ENCODE data around the gene STK32C.

The STK32C gene

GRCh38 chr10:132197271-132198067, 110.3 kb downstream of the STK32C start:
- H3K4me3 ChIP-seq (ENCODE audit: low read depth, low read length): no peak overlapping the region
- no peak for DNase-seq (ENCODE audit: low read depth)

GRCh38 chr10:132196178-132197113, 111.3 kb downstream of the STK32C start:
- DNase-seq (ENCODE audit: low read depth): no peak
- no peak overlapping the region for H3K4me3 ChIP-seq (ENCODE audit: low read depth, low read length)

- no peak overlapping the region for H3K4me3 ChIP-seq (ENCODE audit: low read depth, low read length)
- DNase-seq (ENCODE audit: low read depth): no peak
These were observed 112.2 kb downstream of the STK32C start for GRCh38 chr10:132195366-132196075.

- H3K4me3 ChIP-seq (ENCODE audit: low read depth, low read length): no peak overlapping the region
- no peak for DNase-seq (ENCODE audit: low read depth)
These were observed 113.0 kb downstream of the STK32C start for GRCh38 chr10:132194726-132195125.

- no peak overlapping the region for H3K4me3 ChIP-seq (ENCODE audit: low read depth, low read length)
- no peak for DNase-seq (ENCODE audit: low read depth)
These were observed 113.7 kb downstream of the STK32C start for GRCh38 chr10:132193907-132194552.

GRCh38 chr10:132192991-132193665, 114.6 kb downstream of the STK32C start:
- H3K4me3 ChIP-seq (ENCODE audit: low read depth, low read length): no peak overlapping the region
- no peak for DNase-seq (ENCODE audit: low read depth)

GRCh38 chr10:132192076-132192975, 115.4 kb downstream of the STK32C start:
- no peak for DNase-seq (ENCODE audit: low read depth)
- no peak overlapping the region for H3K4me3 ChIP-seq (ENCODE audit: low read depth, low read length)

GRCh38 chr10:132189810-132190422, 117.8 kb downstream of the STK32C start:
- no peak for DNase-seq (ENCODE audit: low read depth)
- H3K4me3 ChIP-seq (ENCODE audit: low read depth, low read length): no peak overlapping the region

- no peak for DNase-seq (ENCODE audit: low read depth)
These were observed 118.7 kb downstream of the STK32C start for GRCh38 chr10:132189016-132189415.

GRCh38 chr10:132188331-132188730, 119.4 kb downstream of the STK32C start:
- no peak for DNase-seq (ENCODE audit: low read depth)
- peak overlapping the region; percentile 75 for H3K4me3 ChIP-seq (ENCODE audit: low read depth, low read length)

More at GRCh38 chr10:132189016-132189415, 118.7 kb downstream of the STK32C start:
- no peak overlapping the region for H3K4me3 ChIP-seq (ENCODE audit: low read depth, low read length)

GRCh38 chr10:132187430-132188138, 120.2 kb downstream of the STK32C start:
- no peak for DNase-seq (ENCODE audit: low read depth)
- peak overlapping the region; percentile 75 for H3K4me3 ChIP-seq (ENCODE audit: low read depth, low read length)

- no peak for DNase-seq (ENCODE audit: low read depth)
- peak within 1 kb of the TSS; percentile 75 for H3K4me3 ChIP-seq (ENCODE audit: low read depth, low read length)
These were observed 121.0 kb downstream of the STK32C start, which contains the start of gene DPYSL4 for GRCh38 chr10:132186488-132187429. Gene DPYSL4, plus strand, starts transcription at chr10:132186948. Its CDS starts 116 bp downstream, at chr10:132187064.

GRCh38 chr10:132185601-132186487, 121.9 kb downstream of the STK32C start:
- DNase-seq (ENCODE audit: low read depth): no peak

GRCh38 chr10:132184816-132185593, 122.7 kb downstream of the STK32C start:
- H3K4me3 ChIP-seq (ENCODE audit: low read depth, low read length): no peak overlapping the region
- DNase-seq (ENCODE audit: low read depth): no peak

More at GRCh38 chr10:132185601-132186487, 121.9 kb downstream of the STK32C start:
- peak overlapping the region; percentile 42 for H3K4me3 ChIP-seq (ENCODE audit: low read depth, low read length)
